H9 (cell line): ENCODE measurements around the gene TFG. TPM values are rescaled to one million over a fixed set of nuclear protein-coding genes. Genes with fewer than 3 reads are reported as not detected.

ENCODE experiments used
- DNase-seq: peaks from one replicate; pipeline ENCODE4 v3.0.0-alpha.2; 2017
- H2AFZ ChIP-seq: one replicate; pipeline ENCODE4 v1.6.1; 2013; ENCODE audit warnings: mild to moderate bottlenecking, low read length, control low read depth, moderate library complexity
- H2AK5ac ChIP-seq: 2 replicates; pipeline ENCODE4 v1.6.1; 2013; ENCODE audit warnings: low read length, control low read depth, mixed read lengths; ENCODE audit not compliant: insufficient read length
- H2BK120ac ChIP-seq: one replicate; pipeline ENCODE4 v1.6.1; 2013; ENCODE audit warnings: low read depth, mild to moderate bottlenecking, low read length, control low read depth, inconsistent platforms; ENCODE audit not compliant: poor library complexity, severe bottlenecking
- H2BK12ac ChIP-seq: 2 replicates; pipeline ENCODE4 v1.6.1; 2013; ENCODE audit warnings: low read length, control low read depth, mixed read lengths, low read depth; ENCODE audit not compliant: insufficient read length
- H2BK15ac ChIP-seq: 2 replicates; pipeline ENCODE4 v1.6.1; 2013; ENCODE audit warnings: low read depth, low read length, control low read depth
- H2BK20ac ChIP-seq: one replicate; pipeline ENCODE4 v1.6.1; 2013; ENCODE audit warnings: low read depth, mild to moderate bottlenecking, low read length, control low read depth, inconsistent platforms; ENCODE audit not compliant: poor library complexity, severe bottlenecking
- H2BK5ac ChIP-seq: 2 replicates; pipeline ENCODE4 v1.6.1; 2013; ENCODE audit warnings: low read length, control low read depth, mixed read lengths; ENCODE audit not compliant: insufficient read length
- H3K14ac ChIP-seq: 2 replicates; pipeline ENCODE4 v1.6.1; 2013; ENCODE audit warnings: low read length, control low read depth; ENCODE audit not compliant: insufficient read depth
- H3K18ac ChIP-seq: 2 replicates; pipeline ENCODE4 v1.6.1; 2013; ENCODE audit warnings: low read depth, mild to moderate bottlenecking, mixed read lengths, low read length, control low read depth; ENCODE audit not compliant: insufficient read length
- H3K23ac ChIP-seq: 2 replicates; pipeline ENCODE4 v1.6.1; 2013; ENCODE audit warnings: low read length, control low read depth, mixed read lengths, low read depth; ENCODE audit not compliant: insufficient read length
- H3K23me2 ChIP-seq: 2 replicates; pipeline ENCODE4 v1.6.1; 2013; ENCODE audit warnings: low read depth, mild to moderate bottlenecking, mixed read lengths, low read length, control low read depth; ENCODE audit not compliant: insufficient read length, poor library complexity, severe bottlenecking
- H3K27ac ChIP-seq: 2 replicates; pipeline ENCODE4 v1.5.1; 2013; ENCODE audit warnings: low read length, control low read depth, mixed read lengths, low read depth; ENCODE audit not compliant: insufficient read length
- H3K27me3 ChIP-seq: 2 replicates; pipeline ENCODE4 v1.6.1; 2013; ENCODE audit warnings: low read length, control low read depth, inconsistent platforms; ENCODE audit not compliant: insufficient read depth
- H3K4ac ChIP-seq: 2 replicates; pipeline ENCODE4 v1.6.1; 2013; ENCODE audit warnings: low read depth, mild to moderate bottlenecking, control low read depth, inconsistent platforms, low read length, moderate library complexity
- H3K4me1 ChIP-seq: 2 replicates; pipeline ENCODE4 v1.6.1; 2013; ENCODE audit warnings: low read length, control low read depth, inconsistent platforms; ENCODE audit not compliant: insufficient read depth
- H3K4me2 ChIP-seq: 2 replicates; pipeline ENCODE4 v1.6.1; 2013; ENCODE audit warnings: low read length, control low read depth, mixed read lengths; ENCODE audit not compliant: insufficient read length, insufficient read depth
- H3K56ac ChIP-seq: 2 replicates; pipeline ENCODE4 v1.6.1; 2013; ENCODE audit warnings: low read depth, mild to moderate bottlenecking, mixed read lengths, low read length, control low read depth; ENCODE audit not compliant: insufficient read length
- H3K79me1 ChIP-seq: 2 replicates; pipeline ENCODE4 v1.6.1; 2013; ENCODE audit warnings: low read depth, mild to moderate bottlenecking, moderate library complexity, low read length, control low read depth, inconsistent platforms; ENCODE audit not compliant: insufficient read depth, poor library complexity, severe bottlenecking
- H3K79me2 ChIP-seq: 2 replicates; pipeline ENCODE4 v1.6.1; 2013; ENCODE audit warnings: low read length, control low read depth, inconsistent platforms; ENCODE audit not compliant: insufficient read depth
- H3K9ac ChIP-seq: 2 replicates; pipeline ENCODE4 v1.6.1; 2013; ENCODE audit warnings: low read length, control low read depth, mixed read lengths; ENCODE audit not compliant: insufficient read length; ENCODE audit errors: extremely low read depth
- H3K9me3 ChIP-seq: one replicate; pipeline ENCODE4 v1.6.1; 2013; ENCODE audit warnings: low read depth, low read length, inconsistent platforms; ENCODE audit not compliant: control insufficient read depth
- H3T11ph ChIP-seq: one replicate; pipeline ENCODE4 v1.6.1; 2013; ENCODE audit warnings: mild to moderate bottlenecking, low read length, control low read depth, inconsistent platforms
- H4K20me1 ChIP-seq: one replicate; pipeline ENCODE4 v1.6.1; 2013; ENCODE audit not compliant: control insufficient read depth, insufficient read length, insufficient read depth
- H4K5ac ChIP-seq: 2 replicates; pipeline ENCODE4 v1.6.1; 2013; ENCODE audit warnings: low read depth, mild to moderate bottlenecking, mixed read lengths, low read length, control low read depth; ENCODE audit not compliant: insufficient read length
- H4K8ac ChIP-seq: replicated peaks from 2 replicates; pipeline ENCODE4 v1.6.1; 2013; ENCODE audit warnings: low read length, control low read depth, mixed read lengths, low read depth; ENCODE audit not compliant: insufficient read length
- H4K91ac ChIP-seq: 2 replicates; pipeline ENCODE4 v1.6.1; 2013; ENCODE audit warnings: low read depth, mild to moderate bottlenecking, moderate library complexity, mixed read lengths, low read length, control low read depth; ENCODE audit not compliant: insufficient read length
- H3K27ac Mint-ChIP-seq, 3 experiments: 2 replicates in 2 of 3; 3 replicates in 1 of 3; pipeline ENCODE4 v1.8.0; 2020 to 2021; ENCODE audit warnings: mixed read lengths in 3 of 3, mild to moderate bottlenecking in 1 of 3, moderate library complexity in 1 of 3
- H3K27me3 Mint-ChIP-seq: 2 replicates; pipeline ENCODE4 v1.8.0; 2021; ENCODE audit warnings: low read depth, mild to moderate bottlenecking, moderate library complexity, mixed read lengths
- H3K36me3 Mint-ChIP-seq, 3 experiments: 2 replicates in 2 of 3; 3 replicates in 1 of 3; pipeline ENCODE4 v1.8.0; 2020 to 2021; ENCODE audit warnings: low read depth in 3 of 3, mixed read lengths in 3 of 3; ENCODE audit not compliant: insufficient read depth in 1 of 3
- H3K4me1 Mint-ChIP-seq, 2 experiments: 2 replicates each; pipeline ENCODE4 v1.8.0; 2020; ENCODE audit warnings: mixed read lengths in 2 of 2
- H3K4me3 Mint-ChIP-seq, 2 experiments: 2 replicates in 1 of 2; 3 replicates in 1 of 2; pipeline ENCODE4 v1.8.0; 2020 to 2021; ENCODE audit warnings: mild to moderate bottlenecking in 2 of 2, mixed read lengths in 2 of 2, moderate library complexity in 1 of 2
- H3K9me3 Mint-ChIP-seq, 2 experiments: 2 replicates in 1 of 2; 3 replicates in 1 of 2; pipeline ENCODE4 v1.8.0; 2020; ENCODE audit warnings: mild to moderate bottlenecking in 2 of 2, mixed read lengths in 2 of 2, moderate library complexity in 1 of 2
- total RNA-seq: library from RNA; stranded (reverse); gene quantifications from 2 replicates; pipeline ENCODE4 v1.2.1, GENCODE V29; 2021
- TF ChIP-seq, protein P1 (sequence below): fragments of 200-600 bp; sonication (generic); conservative IDR thresholded peaks from 3 replicates; pipeline ENCODE4 v1.8.0; 2021; ENCODE audit warnings: antibody characterized with exemption, mild to moderate bottlenecking

TFG gene
- total RNA-seq, 1 experiment from 2014 or later: 80.7 TPM

DNA sequence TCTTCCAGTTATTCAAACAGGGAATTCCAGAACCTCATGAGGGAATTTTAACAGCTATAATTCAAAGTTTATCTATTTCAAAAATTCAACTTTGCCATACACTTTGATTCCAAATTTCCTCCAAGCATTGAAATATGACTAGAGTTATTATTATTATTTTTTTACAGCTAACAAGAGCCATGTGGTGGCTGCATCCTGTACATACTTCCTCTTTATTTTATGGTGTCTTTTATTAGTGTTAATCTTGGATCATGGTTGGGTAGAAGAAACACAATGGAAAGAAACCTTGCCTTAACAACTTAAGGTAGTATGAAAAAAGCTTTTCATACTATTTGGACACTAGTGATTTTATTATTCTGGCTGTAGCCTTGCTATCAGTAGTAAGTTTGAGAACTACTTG is 52.7 kb downstream of the TFG start:
- Mint-ChIP-seq H3K9me3 (no peaks in the 10 kb centered on the region), H3K36me3 (no peaks in the 10 kb centered on the region; a peak in 1 of 7 replicates), H3K4me1 (peaks cover 17 to 23% of the 10 kb centered on the region in 2 experiments), H3K27me3 (no peaks in the 10 kb centered on the region), H3K27ac (no peak overlapping the region), H3K4me3 (no peak overlapping the region)
- no peak overlapping the region for H2BK120ac ChIP-seq
- H3K4ac ChIP-seq: no peak overlapping the region
- DNase-seq: no peak
- no peak overlapping the region for H3K56ac ChIP-seq
- no peak overlapping the region for H3K23ac ChIP-seq
- H3K14ac ChIP-seq: no peak overlapping the region
- no peak overlapping the region for H4K91ac ChIP-seq
- H3T11ph ChIP-seq: no peak overlapping the region
- H3K9me3 ChIP-seq: no peaks in the 10 kb centered on the region
- H3K27me3 ChIP-seq: no peaks in the 10 kb centered on the region
- no peak overlapping the region for H4K8ac ChIP-seq
- no peaks in the 10 kb centered on the region for H3K23me2 ChIP-seq
- no peak overlapping the region for H2BK12ac ChIP-seq
- no peak overlapping the region for H2AK5ac ChIP-seq
- TF ChIP-seq, protein P1, sequence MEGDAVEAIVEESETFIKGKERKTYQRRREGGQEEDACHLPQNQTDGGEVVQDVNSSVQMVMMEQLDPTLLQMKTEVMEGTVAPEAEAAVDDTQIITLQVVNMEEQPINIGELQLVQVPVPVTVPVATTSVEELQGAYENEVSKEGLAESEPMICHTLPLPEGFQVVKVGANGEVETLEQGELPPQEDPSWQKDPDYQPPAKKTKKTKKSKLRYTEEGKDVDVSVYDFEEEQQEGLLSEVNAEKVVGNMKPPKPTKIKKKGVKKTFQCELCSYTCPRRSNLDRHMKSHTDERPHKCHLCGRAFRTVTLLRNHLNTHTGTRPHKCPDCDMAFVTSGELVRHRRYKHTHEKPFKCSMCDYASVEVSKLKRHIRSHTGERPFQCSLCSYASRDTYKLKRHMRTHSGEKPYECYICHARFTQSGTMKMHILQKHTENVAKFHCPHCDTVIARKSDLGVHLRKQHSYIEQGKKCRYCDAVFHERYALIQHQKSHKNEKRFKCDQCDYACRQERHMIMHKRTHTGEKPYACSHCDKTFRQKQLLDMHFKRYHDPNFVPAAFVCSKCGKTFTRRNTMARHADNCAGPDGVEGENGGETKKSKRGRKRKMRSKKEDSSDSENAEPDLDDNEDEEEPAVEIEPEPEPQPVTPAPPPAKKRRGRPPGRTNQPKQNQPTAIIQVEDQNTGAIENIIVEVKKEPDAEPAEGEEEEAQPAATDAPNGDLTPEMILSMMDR: no peak
- H2BK20ac ChIP-seq: no peak overlapping the region
- H3K79me1 ChIP-seq: no peaks in the 10 kb centered on the region
- H3K9ac ChIP-seq: no peak overlapping the region
- H2BK5ac ChIP-seq: no peak overlapping the region
- no peak overlapping the region for H2AFZ ChIP-seq
- H3K27ac ChIP-seq: no peak overlapping the region
- no peak overlapping the region for H3K18ac ChIP-seq
- no peak overlapping the region for H2BK15ac ChIP-seq
- H3K4me2 ChIP-seq: no peak overlapping the region
- H4K20me1 ChIP-seq: no peaks in the 10 kb centered on the region
- no peaks in the 10 kb centered on the region for H3K4me1 ChIP-seq
- H3K79me2 ChIP-seq: no peaks in the 10 kb centered on the region
- no peak overlapping the region for H4K5ac ChIP-seq
